Caco-2 (cell line): ENCODE results near the gene NOL8. TPM values are rescaled to one million over a fixed set of nuclear protein-coding genes. Genes with fewer than 3 reads are reported as not detected.

Experiments
- BruUV-seq: library from RNA; stranded (reverse); fragments of 400-500 nt; replicated peaks from 2 replicates; lab custom pipeline; 2021; lab: Mats Ljungman, UMichigan
- CTCF ChIA-PET: fragments of 300-600 bp; sonication (Branson Sonifier 250); formaldehyde crosslinking; loops from one replicate; lab custom pipeline; 2022; ENCODE audit warnings: antibody characterized with exemption; lab: Charles Lee
- POLR2A ChIA-PET: fragments of 300-600 bp; sonication (Branson Sonifier 250); formaldehyde crosslinking; loops from one replicate; lab custom pipeline; 2022; ENCODE audit warnings: antibody characterized with exemption; lab: Charles Lee
- DNase-seq, 2 experiments: peaks; one replicate each; pipeline versions ENCODE4 v3.0.0 to v3.0.0-alpha.2; 2020 to 2022
- H3K27me3 ChIP-seq: replicated peaks from 2 replicates; pipeline ENCODE4 v1.6.0; 2011; ENCODE audit warnings: low read length; ENCODE audit not compliant: control insufficient read depth, insufficient read depth
- H3K36me3 ChIP-seq: 2 replicates; pipeline ENCODE4 v1.5.1; 2011; ENCODE audit warnings: low read length; ENCODE audit not compliant: control insufficient read depth, insufficient read depth
- H3K4me1 ChIP-seq: fragments of 250-450 bp; sonication (Bioruptor Pico); 2 replicates; pipeline ENCODE4 v1.5.1; 2020; ENCODE audit warnings: mild to moderate bottlenecking
- H3K4me3 ChIP-seq: 2 replicates; pipeline ENCODE4 v1.5.1; 2011; ENCODE audit warnings: low read depth, mild to moderate bottlenecking, control low read depth, low read length
- H3K9me3 ChIP-seq: fragments of 250-450 bp; sonication (Bioruptor Pico); 2 replicates; pipeline ENCODE4 v1.5.1; 2020; ENCODE audit warnings: mild to moderate bottlenecking, moderate library complexity
- H3K27ac Mint-ChIP-seq: one replicate; pipeline ENCODE4 v1.8.0; 2022; ENCODE audit warnings: mixed read lengths; ENCODE audit not compliant: unreplicated experiment
- H3K27me3 Mint-ChIP-seq: one replicate; pipeline ENCODE4 v1.8.0; 2022; ENCODE audit warnings: mixed read lengths; ENCODE audit not compliant: insufficient read depth, unreplicated experiment
- H3K36me3 Mint-ChIP-seq: one replicate; pipeline ENCODE4 v1.8.0; 2022; ENCODE audit warnings: mild to moderate bottlenecking, mixed read lengths; ENCODE audit not compliant: insufficient read depth, unreplicated experiment
- H3K4me1 Mint-ChIP-seq: one replicate; pipeline ENCODE4 v1.8.0; 2022; ENCODE audit warnings: low read depth, mixed read lengths; ENCODE audit not compliant: unreplicated experiment
- H3K4me3 Mint-ChIP-seq: one replicate; pipeline ENCODE4 v1.8.0; 2022; ENCODE audit warnings: mild to moderate bottlenecking, moderate library complexity, mixed read lengths; ENCODE audit not compliant: unreplicated experiment
- H3K9me3 Mint-ChIP-seq: one replicate; pipeline ENCODE4 v1.8.0; 2022; ENCODE audit warnings: mixed read lengths; ENCODE audit not compliant: unreplicated experiment
- CTCF ChIP-seq, 2 experiments: fragments of 200-600 bp in 1 of 2; IDR thresholded peaks; 1 replicate in 1 of 2; 2 replicates in 1 of 2; pipeline versions ENCODE4 v1.5.1 to v1.8.0; 2011 to 2022; ENCODE audit warnings: antibody characterized with exemption in 1 of 2, control low read depth in 1 of 2, inconsistent platforms in 1 of 2, low read depth in 1 of 2, low read length in 1 of 2, mild to moderate bottlenecking in 1 of 2, moderate library complexity in 1 of 2; ENCODE audit not compliant: insufficient read depth in 1 of 2, severe bottlenecking in 1 of 2, unreplicated experiment in 1 of 2
- intact Hi-C: fragments of 100-400 bp; cut with micrococcal nuclease; formaldehyde crosslinking; loops from one replicate; pipeline ENCODE4 v1.10.0; 2022; ENCODE audit not compliant: unreplicated experiment
- total RNA-seq: library from RNA; stranded (reverse); gene quantifications from 2 replicates; pipeline ENCODE4 v1.2.3, GENCODE V29; 2022

NOL8 gene
- total RNA-seq, 1 experiment from 2014 or later = 29.4 TPM

- Mint-ChIP-seq H3K4me3 (no peak overlapping the region), H3K36me3 (peaks cover 80% of the 10 kb centered on the region), H3K4me1 (no peaks in the 10 kb centered on the region), H3K27me3 (no peaks in the 10 kb centered on the region), H3K27ac (no peak overlapping the region), H3K9me3 (no peaks in the 10 kb centered on the region)
- no peaks in the 10 kb centered on the region for H3K9me3 ChIP-seq
- no peak for DNase-seq
- no peaks in the 10 kb centered on the region for H3K27me3 ChIP-seq
- ChIA-PET CTCF (no interaction called here), POLR2A (no interaction called here)
- no peaks in the 10 kb centered on the region for H3K4me1 ChIP-seq
- intact Hi-C loops = no loop called here
- no peak overlapping the region for H3K4me3 ChIP-seq
- no peaks in the 10 kb centered on the region for H3K36me3 ChIP-seq
- no TSS peak for BruUV-seq
- no peak for TF ChIP-seq CTCF (IDR thresholded peaks at IDR 0.05; ENCODE audit: insufficient read depth in 1 of 2, low read depth in 1 of 2, low read length in 1 of 2, severe bottlenecking in 1 of 2, unreplicated experiment in 1 of 2)
Measured at GRCh38 chr9:92275541-92275940, 49.6 kb downstream of the NOL8 start.

GRCh38 chr9:92270511-92270910, 54.6 kb downstream of the NOL8 start:
- no peaks in the 10 kb centered on the region for H3K9me3 Mint-ChIP-seq
- no peak overlapping the region for H3K4me3 Mint-ChIP-seq
- CTCF ChIA-PET = no interaction called here
- peaks cover 81% of the 10 kb centered on the region for H3K36me3 Mint-ChIP-seq
- POLR2A ChIA-PET = no interaction called here
- no peaks in the 10 kb centered on the region for H3K27me3 Mint-ChIP-seq
- Histone ChIP-seq H3K9me3 (no peaks in the 10 kb centered on the region), H3K36me3 (no peaks in the 10 kb centered on the region), H3K27me3 (no peaks in the 10 kb centered on the region), H3K4me3 (no peak overlapping the region), H3K4me1 (no peaks in the 10 kb centered on the region)
- no peaks in the 10 kb centered on the region for H3K4me1 Mint-ChIP-seq
- no peak for DNase-seq
- BruUV-seq = no TSS peak
- TF ChIP-seq CTCF (IDR thresholded peaks at IDR 0.05; ENCODE audit: insufficient read depth in 1 of 2, low read depth in 1 of 2, low read length in 1 of 2, severe bottlenecking in 1 of 2, unreplicated experiment in 1 of 2) = no peak
- intact Hi-C loops = no loop called here
- H3K27ac Mint-ChIP-seq = no peak overlapping the region

- Mint-ChIP-seq H3K27ac (no peak overlapping the region), H3K27me3 (no peaks in the 10 kb centered on the region), H3K9me3 (no peaks in the 10 kb centered on the region), H3K4me3 (no peak overlapping the region), H3K36me3 (peaks cover 87% of the 10 kb centered on the region), H3K4me1 (no peaks in the 10 kb centered on the region)
- intact Hi-C loops = no loop called here
- H3K4me1 ChIP-seq = no peaks in the 10 kb centered on the region
- no peak overlapping the region for H3K4me3 ChIP-seq
- H3K9me3 ChIP-seq = no peaks in the 10 kb centered on the region
- TF ChIP-seq CTCF (IDR thresholded peaks at IDR 0.05; ENCODE audit: insufficient read depth in 1 of 2, low read depth in 1 of 2, low read length in 1 of 2, severe bottlenecking in 1 of 2, unreplicated experiment in 1 of 2) = no peak
- no TSS peak for BruUV-seq
- ChIA-PET CTCF (no interaction called here), POLR2A (interaction anchor here (0.7 kb wide), 1 partner anchor 62 kb away, joined by 3 read pairs; no protein-coding TSS in a partner anchor)
- no peak for DNase-seq
- no peaks in the 10 kb centered on the region for H3K36me3 ChIP-seq
- H3K27me3 ChIP-seq = no peaks in the 10 kb centered on the region
Measured at GRCh38 chr9:92266486-92266885, 58.7 kb downstream of the NOL8 start.
